Measurements from ENCODE around the gene BRSK1. TPM values are rescaled to one million over a fixed set of nuclear protein-coding genes. Genes with fewer than 3 reads are reported as not detected.
A peak's percentile ranks its signal among the peaks of the same experiment; 100 is the strongest.

BRSK1 gene
- total RNA-seq (2021; fragmentation: NEBNext Ultra II Directional; extraction: Animal tissue kit (Norgen Biotek cat#: 25700)) (32.7 and 33.6 TPM in 2 replicates), polyA plus RNA-seq (2011; rRNA removed) (27.6 and 55.2 TPM in 2 replicates), polyA minus RNA-seq (2011; rRNA and poly(A)+ RNA removed) (10.9 and 17.1 TPM in 2 replicates)
- polyA plus RNA-seq (2011; cell fraction: cytosol; rRNA removed) = 51.4 TPM
- 281 TPM for polyA plus RNA-seq (2011; cell fraction: nucleus; rRNA removed)
- 32.1 to 43.0 TPM (median 39.5 TPM) in 4 replicates for polyA plus RNA-seq (2012, experiment 1 of 2)
- polyA plus RNA-seq (2012, experiment 2 of 2) = 19.0 TPM
- polyA plus RNA-seq (2013, experiment 1 of 2) = 19.6 TPM
- 16.3 TPM for polyA plus RNA-seq (2013, experiment 2 of 2)
- 14.6 TPM for polyA minus RNA-seq (2011; cell fraction: cytosol; rRNA and poly(A)+ RNA removed)
- polyA minus RNA-seq (2011; cell fraction: nucleus; rRNA and poly(A)+ RNA removed) = 30.8 TPM
- long read RNA-seq, experiment 1, partial matches to known transcripts = 3 of 6 reads
- long read RNA-seq, experiment 1, other reads (novel, unspliced or antisense) = 2 of 6 reads
- long read RNA-seq, experiment 2 = 0 reads

- H4K91ac ChIP-seq (replicated peaks; ENCODE audit: insufficient read length, low read length) = no peak within 1 kb of the TSS
- peaks cover 3 to 18% (median 8%) of the 10 kb centered on the region in 4 experiments for H3K4me1 ChIP-seq (replicated peaks in 1 of 4; ENCODE audit: control insufficient read depth in 3 of 4, insufficient read depth in 4 of 4, low read length in 3 of 4)
- no peaks in the 10 kb centered on the region for H3K27me3 ChIP-seq (replicated peaks in 1 of 4; ENCODE audit: control insufficient read depth in 3 of 4, extremely low read depth in 1 of 4, insufficient read depth in 3 of 4, low read length in 3 of 4)
- CTCF ChIA-PET (ENCODE audit: partially characterized antibody) = interaction anchor here (0.9 to 3.0 kb wide), 4 partner anchors 8 to 100 kb away, joined by 3 to 8 read pairs (median 4); partner anchors contain the start of gene TMEM238
- H2BK15ac ChIP-seq (ENCODE audit: low read length) = peak within 1 kb of the TSS; percentile 88; the same call in 1 of the 2 replicates
- H2BK120ac ChIP-seq (replicated peaks; ENCODE audit: low read depth, low read length) = no peak within 1 kb of the TSS
- DNase-seq (ENCODE audit: low read depth in 1 of 2, low spot score in 2 of 2) (peak in 1 of 2 experiments; percentile 86), FAIRE-seq (no peak)
- H3K79me2 ChIP-seq (ENCODE audit: control insufficient read depth in 1 of 2, insufficient read depth in 2 of 2, low read length in 2 of 2) = peaks cover 3 to 16% of the 10 kb centered on the region in 2 experiments; a peak in 3 of 4 replicates
- H3K9ac ChIP-seq (replicated peaks in 1 of 4; ENCODE audit: extremely low read depth in 1 of 4, low read depth in 3 of 4, low read length in 3 of 4) = peak within 1 kb of the TSS in 1 of 4 experiments; percentile 45; a peak in 1 of 7 replicates
- no peak within 1 kb of the TSS for H3K56ac ChIP-seq (replicated peaks; ENCODE audit: insufficient read length, low read depth, low read length)
- peak within 1 kb of the TSS; percentile 46 for H3K4ac ChIP-seq (replicated peaks; ENCODE audit: insufficient read length, low read depth, low read length)
- H2BK12ac ChIP-seq (ENCODE audit: low read depth, low read length) = peak within 1 kb of the TSS; percentile 77; the same call in 1 of the 2 replicates
- H4K5ac ChIP-seq (ENCODE audit: insufficient read length, low read depth, low read length) = no peak within 1 kb of the TSS
- peak within 1 kb of the TSS; percentile 63; the same call in 1 of the 2 replicates for H2BK5ac ChIP-seq (ENCODE audit: low read depth, low read length)
- H3K18ac ChIP-seq (ENCODE audit: extremely low read depth, low read length) = peak within 1 kb of the TSS; percentile 71
- no peak within 1 kb of the TSS for H3K14ac ChIP-seq (ENCODE audit: insufficient read length)
- POLR2A ChIA-PET (ENCODE audit: partially characterized antibody) = interaction anchor here (1.0 to 5.9 kb wide), 8 partner anchors 23 to 165 kb away, joined by 3 to 28 read pairs (median 4); partner anchors contain the start of genes PPP6R1, TMEM238 and UBE2S
- H3K36me3 ChIP-seq (ENCODE audit: control insufficient read depth in 2 of 4, insufficient read depth in 4 of 4, low read length in 3 of 4) = peaks cover 0 to 7% (median 3%) of the 10 kb centered on the region in 4 experiments; a peak in 5 of 8 replicates
- H2BK20ac ChIP-seq (ENCODE audit: low read length) = peak within 1 kb of the TSS; percentile 55; the same call in 1 of the 2 replicates
- peaks cover 15% of the 10 kb centered on the region for H3K79me1 ChIP-seq (ENCODE audit: low read depth, low read length)
- no peak within 1 kb of the TSS; the same call in 1 of the 2 replicates for H3K27ac ChIP-seq (ENCODE audit: low read depth, low read length)
- 71% methylated on average over 4 of the region's 44 CpGs; no CpG with 5 or more reads in 1 of the 2 experiments for WGBS, 2 experiments (ENCODE audit: extremely low coverage in 1 of 2, insufficient coverage in 1 of 2, insufficient read length in 1 of 2, insufficient replicate concordance in 2 of 2, low coverage in 1 of 2, low lambda C conversion rate in 2 of 2, missing lambda C conversion rate in 1 of 2)
- H3K9me3 ChIP-seq (ENCODE audit: insufficient read depth in 2 of 2, low read depth in 1 of 2, low read length in 1 of 2) = no peaks in the 10 kb centered on the region; a peak in 1 of 4 replicates
- H4K20me1 ChIP-seq (replicated peaks in 1 of 2; ENCODE audit: control insufficient read depth in 1 of 2, insufficient read depth in 2 of 2, low read length in 2 of 2) = no peaks in the 10 kb centered on the region
- no peak within 1 kb of the TSS for H2AK5ac ChIP-seq (ENCODE audit: low read depth, low read length)
- peaks cover 11% of the 10 kb centered on the region; the same call in 1 of the 2 replicates for H3K23me2 ChIP-seq (ENCODE audit: low read depth, low read length)
- no peak within 1 kb of the TSS for H4K8ac ChIP-seq (ENCODE audit: extremely low read depth, insufficient read depth, low read length)
- peak within 1 kb of the TSS; percentile 35 to 69 (median 45) for H3K4me3 ChIP-seq (ENCODE audit: extremely low read depth in 1 of 4, insufficient read depth in 2 of 4, low read depth in 3 of 4, low read length in 4 of 4)
- no peak within 1 kb of the TSS for H3K23ac ChIP-seq (ENCODE audit: insufficient read length)
- peak; percentile 63; the same call in 1 of the 2 replicates for TF ChIP-seq KDM1A (IDR thresholded peaks at IDR 0.05; ENCODE audit: borderline replicate concordance, low read length)
- TF ChIP-seq KDM4A (IDR thresholded peaks at IDR 0.05; ENCODE audit: low read depth, low read length, severe bottlenecking) = no peak
- TF ChIP-seq JUN (IDR thresholded peaks at IDR 0.05; ENCODE audit: low read depth, low read length) = no peak
- peak; percentile 65 for TF ChIP-seq CREB1 (IDR thresholded peaks at IDR 0.05)
- H3K4me2 ChIP-seq (ENCODE audit: insufficient read depth in 1 of 2, low read depth in 2 of 2, low read length in 2 of 2) = peak within 1 kb of the TSS; percentile 64 to 72
- no peak within 1 kb of the TSS for H2AFZ ChIP-seq (ENCODE audit: low read length)
Measured at GRCh38 chr19:55283548-55284377, at the start of gene BRSK1. BRSK1 (plus strand) TSS chr19:55283997; CDS start chr19:55284443, 446 bp downstream.
